ENCODE measurements around the gene CDH15.

CDH15 gene

DNA sequence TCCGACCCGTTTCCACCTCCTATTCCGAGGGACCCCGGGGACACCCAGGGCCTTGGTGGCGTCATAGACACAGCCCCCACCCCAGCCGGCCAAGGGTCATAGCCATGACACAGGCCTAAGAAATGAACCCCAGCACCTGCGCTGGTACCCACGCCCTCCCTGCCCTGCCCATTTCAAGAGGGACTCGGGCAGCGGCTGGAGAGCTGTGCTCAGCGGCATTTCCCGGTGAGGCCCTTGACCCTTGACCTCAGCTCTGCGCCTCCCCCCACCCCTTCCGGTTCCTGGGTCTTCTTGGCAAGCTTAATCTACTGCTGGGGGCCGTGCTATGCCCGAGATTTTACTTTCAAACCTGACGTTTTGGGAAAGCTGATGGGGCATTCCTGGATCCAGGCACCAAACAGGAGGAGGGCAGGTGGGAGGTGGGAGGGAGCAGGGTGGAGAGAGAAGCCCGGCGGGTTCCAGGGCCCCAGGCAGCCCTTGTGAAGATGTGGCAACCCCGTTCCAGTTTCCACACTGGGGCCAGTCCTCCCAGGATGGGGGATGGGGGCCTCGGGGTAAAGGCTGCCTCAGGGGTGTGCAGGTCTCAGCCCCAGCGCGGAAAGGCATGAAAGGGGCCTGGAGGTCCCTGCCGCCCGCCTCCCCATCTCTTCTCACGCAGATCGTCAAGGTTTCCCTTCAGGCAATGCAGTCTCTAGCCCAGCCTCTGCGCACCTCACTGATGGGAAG lies 28.7 kb downstream of the CDH15 start, which contains the start of gene SLC22A31:
TSS of gene SLC22A31 (minus strand) at position 414 of the 726 bp plus-strand sequence. CDS start at position 378, 36 bp downstream.
- no peak for DNase-seq

DNA sequence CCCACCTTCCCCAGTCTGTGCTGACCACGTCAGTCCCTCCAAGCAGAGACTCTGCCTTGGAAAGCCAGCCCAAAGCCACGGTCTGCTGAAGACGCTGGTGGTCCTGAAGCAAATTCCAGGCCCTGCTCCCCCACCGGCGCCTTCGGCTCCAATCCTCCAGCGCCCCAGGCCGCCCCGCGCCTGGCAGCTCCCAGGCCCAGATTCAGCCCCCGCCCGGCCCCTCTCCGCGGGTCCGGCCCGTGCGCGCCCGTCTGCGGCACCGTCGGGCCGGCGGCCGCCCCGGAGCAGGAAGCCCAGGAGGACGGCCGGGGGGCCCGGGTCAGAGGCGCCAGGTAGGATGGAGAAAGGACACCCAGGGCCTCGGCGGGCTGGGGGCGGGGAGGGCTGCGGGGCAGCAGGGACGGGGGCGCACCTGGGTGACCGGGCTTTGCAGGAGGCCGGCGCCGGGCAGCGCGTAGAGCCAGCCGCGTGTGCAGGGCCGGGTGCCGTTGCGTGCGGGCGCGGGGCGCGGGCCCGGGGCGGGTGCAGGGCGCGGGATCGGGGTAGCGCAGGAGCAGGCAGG lies 29.4 kb downstream of the CDH15 start:
- DNase-seq, result no peak

DNA sequence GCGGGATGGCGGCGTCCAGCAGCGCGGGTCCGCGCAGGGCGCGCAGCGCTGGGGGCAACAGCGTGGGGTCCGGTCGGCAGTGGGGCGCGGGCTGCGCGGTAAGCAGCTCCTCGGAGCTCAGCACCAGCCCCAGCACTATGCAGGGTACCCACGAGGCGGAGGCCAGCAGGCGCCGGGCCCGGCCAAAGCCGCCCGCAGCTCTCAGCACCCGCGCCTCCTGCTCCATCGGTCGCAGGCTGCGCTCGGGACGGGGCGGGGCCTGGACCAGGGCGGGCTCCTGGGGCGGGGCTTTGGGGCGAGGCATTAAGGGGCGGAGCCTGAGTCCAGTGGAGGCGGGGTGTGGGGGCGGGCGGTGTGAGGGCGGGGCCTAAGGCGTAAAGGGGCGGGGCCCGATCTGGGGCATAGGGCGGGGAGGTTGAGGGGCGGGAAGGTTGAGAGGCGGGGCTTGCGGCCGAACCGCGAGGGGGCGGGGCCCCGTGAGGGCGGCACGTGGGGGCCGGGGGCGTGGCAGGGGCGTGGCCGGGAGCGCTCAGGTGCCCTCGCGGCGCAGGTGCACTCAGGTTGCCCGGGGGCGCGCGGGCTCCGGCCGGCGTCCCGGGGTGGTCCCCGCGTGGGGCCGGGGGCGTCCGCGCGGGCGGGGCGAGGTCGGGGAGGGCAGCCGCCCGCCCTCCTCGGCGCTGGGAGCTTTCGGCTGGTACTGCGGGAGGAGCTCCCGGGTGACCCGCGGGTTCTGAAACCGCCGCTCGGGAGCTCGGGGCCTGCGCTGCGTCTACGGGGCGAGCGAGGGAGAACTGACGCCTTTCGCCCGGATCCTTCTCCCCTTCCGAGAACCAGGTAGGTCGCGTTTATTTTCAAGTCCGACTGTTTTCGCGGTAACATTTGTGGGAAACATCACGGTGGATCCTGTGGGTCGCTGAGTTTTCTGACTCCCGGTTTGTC lies 30.2 kb downstream of the CDH15 start:
- DNase-seq, result peak; percentile 56 to 59

DNA sequence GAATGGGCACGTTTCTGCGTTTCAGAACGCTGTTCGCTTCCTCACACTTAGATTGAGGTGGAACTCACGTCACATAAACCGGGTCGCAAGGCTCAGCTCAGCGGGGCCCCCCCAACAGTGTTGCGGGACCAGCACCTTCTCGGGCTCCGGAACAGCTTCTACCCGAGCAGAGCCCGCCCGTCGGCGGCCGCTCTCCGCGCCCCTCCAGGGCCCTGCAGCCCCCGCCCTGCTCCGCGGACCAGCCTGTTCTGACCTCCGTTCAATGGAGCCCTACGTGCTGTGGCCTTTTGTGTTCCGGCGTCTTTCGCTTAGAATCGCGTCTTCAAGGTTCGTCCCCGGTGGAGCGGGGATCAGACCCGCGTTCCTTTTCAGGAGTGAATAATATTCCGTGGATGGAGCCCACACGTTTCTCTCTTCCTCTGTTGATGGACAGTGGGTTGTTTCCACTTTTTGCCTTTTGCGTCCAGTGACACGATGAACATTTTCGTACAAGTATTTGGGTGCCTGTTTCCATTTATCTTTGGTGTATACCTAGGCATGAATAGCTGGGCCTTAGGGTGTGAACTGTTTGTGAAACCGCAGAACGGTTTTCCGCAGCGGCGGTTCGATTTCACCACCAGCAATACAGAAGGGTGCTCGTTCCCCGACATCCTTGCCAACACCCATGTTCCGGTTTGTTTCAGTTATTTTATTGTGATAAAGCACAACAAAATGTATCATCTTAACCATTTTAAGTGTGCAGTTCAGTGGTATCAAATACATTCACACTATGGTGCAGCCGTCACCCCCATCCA lies 31.1 kb downstream of the CDH15 start:
- no peak for DNase-seq

DNA sequence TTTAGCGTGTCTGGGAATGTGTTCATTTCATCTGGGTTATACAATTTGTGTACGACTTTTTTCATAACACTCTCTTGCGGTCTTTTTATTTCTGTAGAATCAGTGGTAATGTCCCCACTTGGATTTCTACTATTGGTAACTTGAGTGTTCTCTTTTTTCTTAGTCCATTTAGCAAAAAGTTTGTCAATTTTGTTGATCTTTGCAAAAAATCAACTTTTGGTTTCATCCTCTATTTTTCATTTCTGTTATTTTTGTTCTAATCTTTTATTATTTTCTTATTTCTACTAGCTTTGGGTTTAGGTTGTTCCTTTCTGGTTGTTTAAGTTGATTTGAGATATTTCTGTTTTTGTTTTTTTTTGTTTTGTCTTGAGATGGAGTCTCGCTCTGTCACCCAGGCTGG lies 36.4 kb downstream of the CDH15 start:
- no peak for DNase-seq

DNA sequence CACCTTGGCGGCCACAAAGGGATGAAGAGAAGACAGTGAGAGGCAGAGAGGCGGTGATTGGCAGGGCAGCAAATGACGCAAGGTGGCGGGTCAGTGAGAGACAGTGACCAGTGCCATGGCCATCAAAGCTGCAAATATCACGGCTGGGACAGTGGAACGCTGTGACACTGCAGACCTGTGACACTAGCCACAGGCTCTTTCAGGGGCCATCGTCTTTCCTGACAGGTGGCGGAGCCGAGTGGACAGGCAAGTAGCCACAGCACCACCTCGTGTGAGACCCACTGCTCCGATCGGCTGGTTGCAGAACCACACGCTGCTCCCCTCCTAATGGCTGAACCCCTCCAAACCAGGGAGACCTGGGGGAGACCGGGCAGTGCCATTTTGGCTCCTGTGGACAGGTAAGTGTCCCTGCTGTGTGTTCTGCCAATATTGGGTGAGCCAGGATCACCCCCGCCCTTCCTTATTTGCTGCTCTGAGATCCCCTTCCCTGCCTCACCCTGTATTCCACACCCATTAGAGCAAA lies 38.0 kb downstream of the CDH15 start:
- no peak for DNase-seq

DNA sequence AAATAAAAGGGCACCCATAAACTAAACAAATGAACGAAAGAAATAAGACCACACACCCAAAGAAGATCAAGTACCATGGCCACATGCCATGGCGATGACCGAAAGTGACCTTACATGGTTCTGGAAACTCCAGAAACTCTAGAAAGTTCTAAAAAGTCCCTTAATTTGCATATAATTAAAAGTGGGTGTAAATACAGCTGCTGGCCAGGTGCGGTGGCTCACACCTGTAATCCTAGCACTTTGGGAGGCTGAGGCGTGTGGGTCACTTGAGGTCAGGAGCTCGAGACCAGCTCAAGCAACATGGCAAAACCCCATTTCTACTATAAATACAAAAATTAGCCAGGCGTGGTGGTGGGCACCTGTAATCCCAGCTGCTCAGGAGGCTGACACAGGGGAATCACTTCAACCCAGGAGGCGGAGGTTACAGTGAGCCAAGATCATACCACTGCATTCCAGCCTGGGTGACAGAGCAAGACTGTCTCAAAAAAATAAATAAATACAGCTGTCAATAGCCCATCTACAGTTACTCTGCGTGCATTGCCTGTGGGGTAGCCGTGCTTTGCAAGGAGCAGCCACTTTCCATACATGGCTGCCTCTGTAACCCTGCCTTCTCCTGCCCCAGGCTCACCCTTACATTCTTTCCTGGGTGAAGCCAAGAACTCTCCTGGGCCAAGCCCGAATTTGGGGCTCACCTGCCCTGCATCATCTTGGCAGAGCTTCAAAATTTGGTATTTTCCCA lies 38.8 kb downstream of the CDH15 start:
- DNase-seq, result no peak

DNA sequence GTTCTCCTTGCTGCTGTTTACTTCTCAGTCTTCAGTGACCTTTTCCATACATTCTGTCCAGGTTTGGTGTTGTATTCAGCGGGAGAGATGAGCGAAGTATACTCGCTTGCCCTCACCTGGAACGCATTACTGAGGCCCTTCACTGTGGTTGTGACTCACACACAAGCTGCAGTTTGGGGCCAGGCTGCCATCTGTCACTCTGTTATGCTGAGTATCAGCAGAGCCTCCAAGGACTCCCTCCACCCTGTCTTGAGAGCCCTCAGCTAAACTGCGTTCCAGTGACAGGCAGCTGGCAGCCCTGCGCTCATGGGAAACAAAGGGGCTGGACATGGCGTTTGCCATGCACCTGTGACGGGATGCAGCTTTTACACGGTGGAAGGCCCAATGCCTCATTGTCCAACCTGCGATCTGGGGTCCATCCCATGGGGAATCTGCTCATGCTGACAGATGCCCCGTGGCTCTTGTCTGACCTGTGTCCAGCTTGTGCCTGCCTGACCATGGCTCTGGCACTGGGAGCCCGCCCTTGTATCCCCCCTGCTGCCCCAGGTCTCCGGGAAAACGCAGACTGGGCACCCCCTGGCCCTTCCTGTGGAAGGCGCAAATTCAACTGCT lies 39.5 kb downstream of the CDH15 start:
- DNase-seq, result no peak

DNA sequence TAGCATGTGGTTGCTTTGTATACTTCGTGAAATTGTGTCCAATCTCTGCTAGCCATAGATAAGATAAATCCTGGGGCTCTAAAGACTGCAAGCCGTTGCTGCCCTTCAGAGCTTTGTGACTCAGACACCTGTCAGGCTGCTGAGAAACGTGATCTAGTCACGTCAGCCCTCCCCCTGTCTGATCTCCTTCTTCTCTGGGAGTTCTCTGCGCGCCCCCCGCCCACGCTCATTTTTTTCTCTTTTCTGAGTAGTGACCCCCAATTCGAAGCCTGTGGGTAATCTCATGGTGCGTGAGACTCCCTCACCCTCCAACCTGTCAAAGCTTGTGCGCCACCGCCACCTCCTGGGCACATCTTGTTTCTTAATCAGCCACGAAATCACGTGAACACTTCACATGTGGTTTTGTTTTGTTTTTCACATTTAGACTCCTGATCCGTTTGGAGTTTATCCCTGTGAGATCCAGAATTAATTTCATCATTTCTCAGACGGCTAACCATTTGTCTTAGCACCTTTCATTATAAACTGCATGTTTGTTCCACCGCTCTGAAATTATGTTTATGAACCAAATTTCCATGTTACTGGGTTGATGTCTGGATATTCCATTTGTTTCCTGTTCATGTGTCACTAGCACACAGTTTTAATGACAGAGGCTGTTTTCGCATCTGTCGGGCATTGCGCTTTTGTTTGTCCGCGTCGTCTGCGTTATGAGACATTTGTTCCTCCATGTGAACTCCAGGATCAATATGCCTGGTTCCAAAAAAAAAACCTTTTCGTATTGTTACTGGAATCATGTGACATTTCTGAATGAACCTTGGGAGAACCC lies 45.0 kb downstream of the CDH15 start:
- peak; percentile 78 to 82 for DNase-seq

DNA sequence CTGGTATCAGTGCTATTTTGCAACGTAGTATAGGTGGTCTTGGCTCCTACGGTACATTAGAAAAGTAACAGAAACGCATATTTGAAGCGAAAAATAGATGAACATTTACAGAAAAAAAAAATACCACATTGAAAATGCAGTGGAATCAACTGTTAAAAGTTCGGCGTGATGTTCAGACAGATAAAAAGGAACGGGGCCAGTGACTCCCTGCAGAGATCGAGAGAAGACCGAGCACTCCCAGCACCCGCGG lies 45.5 kb downstream of the CDH15 start:
- DNase-seq, result no peak

DNA sequence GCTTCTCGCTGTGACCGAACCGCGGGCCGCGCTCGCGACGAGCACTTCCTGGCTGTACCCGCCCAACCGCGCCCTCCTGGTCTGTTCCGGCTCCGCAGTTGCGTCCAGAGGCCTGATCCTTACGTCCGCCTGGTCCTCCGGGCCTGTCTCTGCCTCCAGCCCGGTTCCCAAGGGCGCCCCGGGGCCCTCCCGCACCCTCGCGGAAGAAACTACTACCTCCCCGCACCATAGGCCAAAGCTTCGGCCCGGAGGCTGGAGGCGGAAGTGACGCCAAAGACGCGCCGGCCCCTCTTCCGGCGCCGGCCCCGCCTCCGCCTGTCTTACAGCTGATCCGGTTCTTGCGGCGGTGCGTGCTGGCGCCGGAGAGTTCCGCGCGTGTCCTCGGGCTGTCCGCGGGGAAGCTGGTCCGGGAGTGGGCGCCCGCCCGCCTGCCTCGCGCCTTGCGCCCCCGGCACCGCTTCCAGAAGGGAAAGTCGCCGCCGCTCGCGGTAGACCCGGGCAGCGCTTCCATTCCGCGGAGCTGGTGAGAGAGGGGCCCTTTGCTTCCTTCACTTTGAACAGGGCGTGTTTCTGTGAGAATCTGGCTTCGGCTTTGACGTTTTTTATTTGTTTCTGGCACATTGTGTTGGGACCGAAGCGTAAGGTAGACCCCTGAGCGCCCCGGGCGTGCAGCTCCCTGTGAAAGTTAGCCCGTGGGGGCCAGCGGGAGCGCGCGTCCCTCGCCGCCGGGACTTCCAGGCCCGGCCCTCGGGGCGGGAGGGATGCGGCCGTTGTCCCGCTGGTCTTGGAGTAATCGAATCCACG lies 46.0 kb downstream of the CDH15 start, which contains the start of gene ZNF778:
TSS of gene ZNF778 (plus strand) at position 316 of the 804 bp plus-strand sequence. CDS start 3,425 bp downstream, outside the sequence.
- DNase-seq, result peak; percentile 84 to 93

DNA sequence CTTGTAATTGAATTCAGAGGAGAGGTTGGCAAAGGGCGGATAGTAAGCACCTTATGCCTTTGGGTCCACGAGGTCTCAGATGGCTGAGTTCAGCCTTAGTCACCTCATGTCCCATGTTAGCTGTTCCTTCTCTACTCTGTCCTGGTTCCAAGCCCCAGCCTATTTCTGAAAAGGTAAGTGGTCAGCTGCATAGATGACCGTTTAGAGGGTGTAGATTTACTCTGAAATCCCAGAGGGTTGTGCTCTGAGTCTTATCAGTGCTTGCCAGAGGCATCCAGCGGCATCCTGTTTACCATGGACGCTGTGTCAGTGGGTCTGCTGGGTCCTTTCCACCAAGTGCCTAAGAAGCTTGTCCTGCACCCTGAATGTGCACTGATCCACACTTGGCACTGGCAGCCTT lies 47.8 kb downstream of the CDH15 start:
- no peak for DNase-seq

DNA sequence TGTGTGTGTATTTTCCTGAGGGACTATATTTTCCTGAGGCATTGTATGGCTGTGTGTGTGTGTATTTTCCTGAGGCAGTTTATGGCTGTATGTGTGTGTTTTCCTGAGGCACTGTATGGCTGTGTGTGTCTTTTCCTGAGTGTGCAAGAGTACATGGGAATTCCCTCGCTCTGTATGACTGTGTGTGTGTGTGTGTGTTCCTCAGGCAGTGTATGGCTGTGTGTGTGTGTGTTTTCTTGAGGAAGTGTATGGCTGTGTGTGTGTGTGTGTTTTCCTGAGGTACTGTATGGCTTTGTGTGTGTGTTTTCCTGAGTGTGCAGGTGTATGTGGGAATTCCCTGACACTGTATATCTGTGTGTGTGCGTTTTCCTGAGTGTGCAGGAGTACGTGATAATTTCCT lies 50.1 kb downstream of the CDH15 start:
- DNase-seq, result no peak

DNA sequence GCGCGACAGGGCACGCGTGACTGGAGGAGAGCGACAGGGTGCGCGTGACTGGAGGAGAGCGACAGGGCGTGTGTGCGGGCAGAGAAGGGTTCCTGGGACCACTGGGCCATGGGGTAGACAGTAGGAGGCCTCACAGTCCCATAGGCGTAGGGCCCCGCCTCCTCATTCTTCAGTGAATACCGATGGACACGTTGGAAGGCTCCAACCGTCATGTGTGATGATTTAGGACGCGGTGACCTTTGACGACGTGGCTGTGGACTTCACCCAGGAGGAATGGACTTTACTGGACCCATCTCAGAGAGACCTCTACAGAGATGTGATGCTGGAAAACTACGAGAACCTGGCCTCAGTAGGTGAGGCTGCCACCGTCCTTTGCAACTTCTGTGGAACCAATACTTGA lies 51.4 kb downstream of the CDH15 start:
- no peak for DNase-seq

DNA sequence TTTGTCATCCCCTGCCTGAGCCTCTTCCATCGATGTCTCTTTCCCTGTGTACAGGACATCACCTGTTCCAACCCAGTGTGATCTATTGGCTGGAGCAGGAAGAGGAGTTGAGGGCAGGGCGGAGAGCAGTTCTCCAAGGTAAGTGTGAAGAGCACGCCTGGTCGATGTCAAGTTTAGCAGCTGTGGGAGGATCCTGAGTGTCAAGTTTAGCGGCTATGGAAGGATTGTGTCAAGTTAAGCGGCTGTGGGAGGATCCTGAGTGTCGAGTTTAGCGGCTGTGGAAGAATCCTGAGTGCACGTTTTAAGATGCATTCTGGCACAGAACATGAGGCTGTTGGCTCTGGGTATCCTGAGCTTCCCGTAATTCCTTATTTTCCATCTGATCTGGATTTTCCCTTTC lies 53.1 kb downstream of the CDH15 start:
- no peak for DNase-seq

DNA sequence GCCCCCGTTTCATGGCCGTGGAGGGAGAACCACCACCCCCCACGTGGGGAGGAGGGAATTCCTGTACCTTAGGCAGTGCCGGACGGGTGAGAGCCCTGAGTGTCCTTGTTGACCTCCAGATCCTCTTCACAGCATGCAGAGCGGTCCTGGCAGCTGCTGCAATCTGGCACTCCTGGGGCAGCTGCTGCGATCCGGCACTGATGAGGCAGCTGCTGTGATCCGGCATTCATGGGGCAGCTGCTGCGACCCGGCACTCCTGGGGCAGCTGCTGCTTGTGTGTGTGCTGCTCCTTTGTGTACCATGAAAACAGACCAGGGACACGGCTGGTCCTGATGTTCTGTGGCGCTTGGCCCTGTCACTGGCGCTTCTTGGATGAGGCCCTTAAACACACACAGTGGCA lies 58.7 kb downstream of the CDH15 start:
- no peak for DNase-seq

DNA sequence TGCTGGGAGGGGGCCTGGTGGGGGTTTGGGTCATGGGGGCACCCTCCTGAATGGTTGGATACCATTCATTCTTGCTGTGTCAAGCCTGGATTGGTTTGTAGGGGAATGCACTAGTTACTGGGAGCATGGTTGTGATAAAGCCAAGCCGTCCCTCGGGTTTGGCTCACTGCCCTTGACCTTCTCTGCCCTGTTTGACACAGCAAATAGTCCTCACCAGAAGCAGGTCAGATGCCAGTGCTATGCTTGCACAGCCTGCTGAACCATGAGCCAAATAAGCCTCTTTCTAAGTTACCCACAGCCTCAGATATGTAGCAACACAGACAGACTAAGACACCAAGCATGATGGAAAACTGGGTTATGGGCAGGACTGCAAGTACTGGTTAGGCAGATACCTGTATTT lies 60.6 kb downstream of the CDH15 start:
- DNase-seq, result no peak

DNA sequence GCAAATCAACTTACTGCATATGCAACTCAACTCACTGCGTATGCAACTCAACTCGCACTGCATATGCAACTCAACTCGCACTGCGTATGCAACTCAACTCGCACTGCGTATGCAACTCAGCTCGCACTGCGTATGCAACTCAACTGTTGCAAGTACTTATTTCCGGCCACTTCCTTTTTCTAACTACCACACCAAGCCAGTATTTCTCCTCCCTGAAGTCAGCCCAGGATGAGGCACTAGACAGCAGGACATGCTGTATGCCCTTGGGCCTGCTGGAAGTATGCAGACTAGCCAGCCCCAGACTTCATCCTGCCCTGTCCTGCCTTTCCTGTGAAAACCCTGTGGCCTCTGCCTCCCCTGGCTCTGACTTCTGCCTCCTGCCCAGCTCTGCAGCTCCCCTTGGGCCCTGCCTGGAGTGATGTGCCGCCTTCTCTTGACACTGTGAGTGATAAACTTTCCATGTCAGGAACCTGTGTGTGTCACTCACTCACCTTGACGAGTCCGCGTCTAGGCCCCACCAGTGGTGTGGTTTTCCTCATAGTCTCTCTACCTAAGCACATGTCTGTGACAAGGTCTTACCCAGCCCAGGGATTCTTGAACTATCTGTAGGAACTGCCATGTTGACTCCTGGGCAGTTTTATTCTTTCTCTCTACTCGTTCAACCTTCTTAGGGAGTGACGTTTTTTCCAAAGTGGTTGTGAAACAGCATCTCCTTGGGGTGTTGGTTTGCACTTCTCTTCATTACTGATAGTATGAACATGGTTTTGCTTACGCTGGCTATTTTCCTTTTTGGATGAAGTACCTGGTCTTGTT lies 62.3 kb downstream of the CDH15 start:
- DNase-seq, result peak; percentile 65 to 73

DNA sequence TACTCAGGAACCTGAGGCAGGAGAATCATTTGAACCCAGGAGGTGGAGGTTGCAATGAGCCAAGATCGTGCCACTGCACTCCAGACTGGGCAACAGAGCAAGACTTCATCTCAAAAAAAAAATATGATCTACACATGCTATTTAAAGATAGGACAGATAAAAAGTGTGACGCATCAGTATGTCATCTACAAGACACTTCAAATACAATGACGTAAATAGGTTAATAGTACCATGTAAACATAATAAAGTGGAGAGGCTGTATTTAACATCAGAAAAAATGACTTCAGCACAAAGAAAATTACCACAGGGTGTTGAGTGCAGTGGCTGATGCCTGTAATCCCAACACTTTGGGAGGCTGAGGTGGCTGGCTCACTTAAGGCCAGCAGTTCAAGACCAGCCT lies 66.2 kb downstream of the CDH15 start:
- no peak for DNase-seq

All from inflammatory macrophage (primary cell).